Keratinocyte (primary cell): ENCODE data around the gene UGT1A10.

ENCODE experiments used
- CTCF ChIP-seq, 3 experiments: IDR thresholded peaks in 1 of 3; conservative IDR thresholded peaks in 1 of 3; optimal IDR thresholded peaks in 1 of 3; 2 replicates in 2 of 3; 3 replicates in 1 of 3; pipeline versions ENCODE3 to v1.5.1; 2011; ENCODE audit warnings: low read length in 3 of 3, mild to moderate bottlenecking in 3 of 3, moderate library complexity in 2 of 3, control low read depth in 1 of 3, inconsistent platforms in 1 of 3; ENCODE audit not compliant: insufficient read depth in 2 of 3; ENCODE audit errors: extremely low read depth in 1 of 3
- EZH2 ChIP-seq: IDR thresholded peaks from one replicate; pipeline ENCODE4 v1.6.1; 2012; ENCODE audit warnings: inconsistent platforms, mild to moderate bottlenecking, low read length, moderate library complexity

GRCh38 chr2:233663911-233664310, 27.7 kb downstream of the UGT1A10 start:
- TF ChIP-seq CTCF (optimal IDR thresholded peaks at IDR 0.05 in 1 of 3, IDR thresholded peaks at IDR 0.05 in 1 of 3, conservative IDR thresholded peaks at IDR 0.05 in 1 of 3; ENCODE audit: extremely low read depth in 1 of 3, insufficient read depth in 2 of 3, low read length in 3 of 3) (no peak), EZH2 (no peak)
